GM23338 (cell line): Measurements from ENCODE around the gene LRP1B. TPM values are rescaled to one million over a fixed set of nuclear protein-coding genes. Genes with fewer than 3 reads are reported as not detected.

ENCODE experiments used
- ATAC-seq: fragments of 200-7000 bp; cut with Tn5 transposase; 3 replicates; pipeline ENCODE4 v1.9.1; 2020
- DNase-seq: peaks from one replicate; pipeline ENCODE4 v3.0.0-alpha.2; 2015; ENCODE audit warnings: low spot score
- H2AFZ ChIP-seq: fragments of 200-600 bp; sonication (generic); 2 replicates; pipeline ENCODE4 v1.8.0; 2016; ENCODE audit warnings: antibody characterized with exemption, mild to moderate bottlenecking, moderate library complexity
- H3F3A ChIP-seq: fragments of 200-600 bp; sonication (generic); replicated peaks from 2 replicates; pipeline ENCODE4 v1.8.0; 2017; ENCODE audit warnings: antibody characterized with exemption, mixed run types, low read depth
- H3K27ac ChIP-seq: fragments of 200-600 bp; sonication (generic); 2 replicates; pipeline ENCODE4 v1.6.1; 2016; ENCODE audit warnings: low read depth
- H3K27me3 ChIP-seq: fragments of 200-600 bp; sonication (generic); 2 replicates; pipeline ENCODE4 v1.8.0; 2016; ENCODE audit warnings: mild to moderate bottlenecking, mixed run types, moderate library complexity; ENCODE audit not compliant: insufficient read depth
- H3K36me3 ChIP-seq: fragments of 200-600 bp; sonication (generic); 2 replicates; pipeline ENCODE4 v1.8.0; 2016; ENCODE audit warnings: mild to moderate bottlenecking; ENCODE audit not compliant: insufficient read depth
- H3K4me1 ChIP-seq: fragments of 200-600 bp; sonication (generic); 2 replicates; pipeline ENCODE4 v1.8.0; 2016; ENCODE audit warnings: mild to moderate bottlenecking, moderate library complexity; ENCODE audit not compliant: insufficient read depth
- H3K4me2 ChIP-seq: fragments of 200-600 bp; sonication (generic); 2 replicates; pipeline ENCODE4 v1.7.1; 2017; ENCODE audit warnings: mixed run types
- H3K4me3 ChIP-seq: fragments of 200-600 bp; sonication (generic); 2 replicates; pipeline ENCODE4 v1.6.1; 2016; ENCODE audit warnings: mixed run types
- H3K79me2 ChIP-seq: fragments of 200-600 bp; sonication (generic); replicated peaks from 2 replicates; pipeline ENCODE4 v1.8.0; 2017; ENCODE audit warnings: mild to moderate bottlenecking; ENCODE audit not compliant: insufficient read depth
- H3K9me2 ChIP-seq: fragments of 200-600 bp; sonication (generic); 2 replicates; pipeline ENCODE4 v1.8.0; 2017; ENCODE audit not compliant: insufficient read depth
- H4K20me1 ChIP-seq: fragments of 200-600 bp; sonication (generic); replicated peaks from 2 replicates; pipeline ENCODE4 v1.8.0; 2017; ENCODE audit warnings: mild to moderate bottlenecking; ENCODE audit not compliant: insufficient read depth
- H3K27ac Mint-ChIP-seq: 2 replicates; pipeline ENCODE4 v1.8.0; 2020; ENCODE audit warnings: inconsistent platforms, mild to moderate bottlenecking, moderate library complexity, mixed read lengths
- H3K27me3 Mint-ChIP-seq: 3 replicates; pipeline ENCODE4 v1.8.0; 2022; ENCODE audit warnings: low read depth, mild to moderate bottlenecking, moderate library complexity, mixed read lengths, inconsistent platforms; ENCODE audit not compliant: insufficient read depth, poor library complexity
- H3K36me3 Mint-ChIP-seq: 3 replicates; pipeline ENCODE4 v1.8.0; 2021; ENCODE audit warnings: low read depth, mild to moderate bottlenecking, inconsistent platforms, moderate library complexity, mixed read lengths
- H3K4me1 Mint-ChIP-seq: 3 replicates; pipeline ENCODE4 v1.8.0; 2020; ENCODE audit warnings: mild to moderate bottlenecking, inconsistent platforms, mixed read lengths
- H3K4me3 Mint-ChIP-seq: 3 replicates; pipeline ENCODE4 v1.8.0; 2021; ENCODE audit warnings: moderate library complexity, mild to moderate bottlenecking, inconsistent platforms, mixed read lengths
- H3K9me3 Mint-ChIP-seq: 3 replicates; pipeline ENCODE4 v1.8.0; 2020; ENCODE audit warnings: moderate library complexity, mild to moderate bottlenecking, inconsistent platforms, mixed read lengths
- CREB1 ChIP-seq: fragments of 250-450 bp; sonication (Bioruptor Pico); IDR thresholded peaks from 2 replicates; pipeline ENCODE4 v1.5.0; 2020; ENCODE audit warnings: low read depth, mild to moderate bottlenecking, moderate library complexity
- CTCF ChIP-seq, 2 experiments: fragments of 200-600 bp in 1 of 2; sonication (generic) in 1 of 2; conservative IDR thresholded peaks; 2 replicates each; pipeline versions ENCODE4 v1.5.1 to v1.6.1; 2016 to 2017; ENCODE audit warnings: antibody characterized with exemption in 2 of 2, low read depth in 2 of 2, mild to moderate bottlenecking in 2 of 2, moderate library complexity in 1 of 2
- ETS1 ChIP-seq: IDR thresholded peaks from 2 replicates; pipeline ENCODE4 v1.6.1; 2016; ENCODE audit warnings: antibody characterized with exemption
- EZH2 ChIP-seq: fragments of 200-600 bp; sonication (generic); IDR thresholded peaks from one replicate; pipeline ENCODE4 v1.8.0; 2017; ENCODE audit warnings: antibody characterized with exemption, mild to moderate bottlenecking, low read depth; ENCODE audit not compliant: unreplicated experiment
- EZH2phosphoT487 ChIP-seq: fragments of 200-600 bp; sonication (generic); IDR thresholded peaks from one replicate; pipeline ENCODE4 v1.8.1; 2018; ENCODE audit warnings: antibody characterized with exemption; ENCODE audit not compliant: unreplicated experiment
- JUNB ChIP-seq: IDR thresholded peaks from one replicate; pipeline ENCODE4 v1.6.1; 2016; ENCODE audit warnings: antibody characterized with exemption; ENCODE audit not compliant: unreplicated experiment
- NANOG ChIP-seq: IDR thresholded peaks from 2 replicates; pipeline ENCODE4 v1.6.1; 2016; ENCODE audit warnings: antibody characterized with exemption, borderline replicate concordance
- POLR2AphosphoS5 ChIP-seq: IDR thresholded peaks from 2 replicates; pipeline ENCODE4 v1.6.1; 2016; ENCODE audit warnings: antibody characterized with exemption, low read depth
- REST ChIP-seq: IDR thresholded peaks from one replicate; pipeline ENCODE4 v1.6.1; 2018; ENCODE audit warnings: antibody characterized with exemption; ENCODE audit not compliant: unreplicated experiment
- STAT1 ChIP-seq: IDR thresholded peaks from one replicate; pipeline ENCODE4 v1.6.1; 2016; ENCODE audit warnings: antibody characterized with exemption; ENCODE audit not compliant: unreplicated experiment
- ZNF114 ChIP-seq: fragments of 250-450 bp; sonication (Bioruptor Pico); IDR thresholded peaks from 2 replicates; pipeline ENCODE4 v1.5.0; 2020; ENCODE audit warnings: mild to moderate bottlenecking, moderate library complexity
- ZNF331 ChIP-seq: fragments of 250-450 bp; sonication (Bioruptor Pico); IDR thresholded peaks from 2 replicates; pipeline ENCODE4 v1.5.0; 2020; ENCODE audit warnings: low read depth, mild to moderate bottlenecking, moderate library complexity
- ZNF462 ChIP-seq: fragments of 250-450 bp; sonication (Bioruptor Pico); IDR thresholded peaks from 2 replicates; pipeline ENCODE4 v1.5.0; 2020; ENCODE audit warnings: mild to moderate bottlenecking, moderate library complexity
- polyA plus RNA-seq: library from polyadenylated mRNA; unstranded; fragments of >200 nt; fragmentation: Nextera tagmentation; extraction: Ambion mirVana; gene quantifications from 2 replicates; pipeline ENCODE4 v1.2.1, GENCODE V29; 2016
- total RNA-seq: library from RNA; depleted of rRNA; stranded (reverse); fragments of >200 nt; shearing (Covaris generic); gene quantifications from 2 replicates; pipeline ENCODE4 v1.2.3, GENCODE V29; 2014

LRP1B gene
- total and polyA plus RNA-seq, 2 experiments from 2014 or later: 0.15 to 0.97 TPM

GRCh38 chr2:140869925-140870324 lies 1260.9 kb downstream of the LRP1B start:
- Histone ChIP-seq H3K79me2 (no peaks in the 10 kb centered on the region), H3K4me2 (no peak overlapping the region), H3K36me3 (peaks cover 25% of the 10 kb centered on the region), H3K27me3 (no peaks in the 10 kb centered on the region), H4K20me1 (no peaks in the 10 kb centered on the region), H3K4me1 (no peaks in the 10 kb centered on the region), H3F3A (no peaks in the 10 kb centered on the region), H3K4me3 (no peak overlapping the region), H2AFZ (no peak overlapping the region), H3K27ac (no peak overlapping the region), H3K9me2 (no peaks in the 10 kb centered on the region)
- no peaks in the 10 kb centered on the region for H3K27me3 Mint-ChIP-seq
- TF ChIP-seq STAT1 (no peak), CREB1 (CRISPR knock-in tag) (no peak), REST (no peak), ETS1 (no peak), NANOG (no peak), EZH2 (no peak), POLR2AphosphoS5 (no peak), ZNF114 (CRISPR knock-in tag) (no peak), CTCF (conservative IDR thresholded peaks at IDR 0.05; ENCODE audit: low read depth in 2 of 2) (no peak), JUNB (no peak), EZH2phosphoT487 (no peak), ZNF331 (CRISPR knock-in tag) (no peak), ZNF462 (no peak)
- no peak for ATAC-seq
- H3K36me3 Mint-ChIP-seq: peaks cover 44% of the 10 kb centered on the region
- H3K4me1 Mint-ChIP-seq: no peaks in the 10 kb centered on the region
- H3K27ac Mint-ChIP-seq: no peak overlapping the region
- no peak overlapping the region for H3K4me3 Mint-ChIP-seq
- H3K9me3 Mint-ChIP-seq: peaks cover 64% of the 10 kb centered on the region
- no peak for DNase-seq
